Neural cell (in vitro differentiated cells): ENCODE results near the gene EVPL. TPM values are rescaled to one million over a fixed set of nuclear protein-coding genes. Genes with fewer than 3 reads are reported as not detected.

Source experiments
- H2AFZ ChIP-seq: fragments of 200-600, 300-800 bp; sonication (generic), shearing (Covaris generic); 2 replicates; pipeline ENCODE4 v1.6.0; 2014; ENCODE audit warnings: low read depth, mild to moderate bottlenecking, antibody characterized with exemption, low read length, moderate library complexity
- H3F3A ChIP-seq: fragments of 200-600 bp; shearing (Covaris generic); 2 replicates; pipeline ENCODE4 v1.6.1; 2016; ENCODE audit warnings: mild to moderate bottlenecking, moderate library complexity, mixed read lengths, antibody characterized with exemption, low read length; ENCODE audit not compliant: insufficient read depth, poor library complexity, severe bottlenecking
- H3K27ac ChIP-seq: fragments of 200-600, 300-800 bp; sonication (generic), shearing (Covaris generic); 2 replicates; pipeline ENCODE4 v1.5.1; 2014; ENCODE audit warnings: mild to moderate bottlenecking, low read length, moderate library complexity
- H3K27me3 ChIP-seq: fragments of 300-800, 200-600 bp; sonication (generic), shearing (Covaris generic); 2 replicates; pipeline ENCODE4 v1.6.0; 2014; ENCODE audit warnings: mild to moderate bottlenecking, low read depth, low read length, moderate library complexity; ENCODE audit not compliant: insufficient read depth
- H3K36me3 ChIP-seq: fragments of 300-800, 200-600 bp; sonication (generic), shearing (Covaris generic); 2 replicates; pipeline ENCODE4 v1.5.1; 2014; ENCODE audit warnings: mild to moderate bottlenecking, antibody characterized with exemption, low read length, moderate library complexity; ENCODE audit not compliant: insufficient read depth
- H3K4me2 ChIP-seq: fragments of 300-800, 200-600 bp; sonication (generic), shearing (Covaris generic); 2 replicates; pipeline ENCODE4 v1.6.0; 2014; ENCODE audit warnings: mild to moderate bottlenecking, low read length
- H3K4me3 ChIP-seq: fragments of 300-800, 200-600 bp; sonication (generic), shearing (Covaris generic); 2 replicates; pipeline ENCODE4 v1.5.1; 2014; ENCODE audit warnings: mild to moderate bottlenecking, low read length, moderate library complexity
- H3K79me2 ChIP-seq: fragments of 200-600 bp; shearing (Covaris generic); replicated peaks from 2 replicates; pipeline ENCODE4 v1.6.0; 2014; ENCODE audit warnings: mild to moderate bottlenecking, low read length, moderate library complexity; ENCODE audit not compliant: insufficient read depth
- H3K9ac ChIP-seq: fragments of 300-800, 200-600 bp; sonication (generic), shearing (Covaris generic); 2 replicates; pipeline ENCODE4 v1.6.1; 2016; ENCODE audit warnings: mild to moderate bottlenecking, low read length, mixed read lengths
- H3K9me2 ChIP-seq: fragments of 200-600 bp; shearing (Covaris generic); 2 replicates; pipeline ENCODE4 v1.6.1; 2016; ENCODE audit warnings: mild to moderate bottlenecking, low read length, mixed read lengths; ENCODE audit not compliant: insufficient read depth
- H3K9me3 ChIP-seq: fragments of 200-600, 300-800 bp; sonication (generic), shearing (Covaris generic); 2 replicates; pipeline ENCODE4 v1.6.1; 2016; ENCODE audit warnings: mild to moderate bottlenecking, mixed run types, low read length, moderate library complexity, mixed read lengths
- H4K20me1 ChIP-seq: fragments of 200-600 bp; shearing (Covaris generic); 2 replicates; pipeline ENCODE4 v1.6.1; 2016; ENCODE audit warnings: mild to moderate bottlenecking, mixed run types; ENCODE audit not compliant: insufficient read depth
- CTCF ChIP-seq: fragments of 450-650 bp; IDR thresholded peaks from 2 replicates; pipeline ENCODE4 v1.5.1; 2014; ENCODE audit warnings: antibody characterized with exemption, mild to moderate bottlenecking, moderate library complexity; ENCODE audit not compliant: poor library complexity, severe bottlenecking
- EZH2 ChIP-seq: fragments of 200-600, 300-800 bp; shearing (Covaris generic), sonication (generic); IDR thresholded peaks from 2 replicates; pipeline ENCODE4 v1.6.1; 2014; ENCODE audit warnings: antibody characterized with exemption, low read length, borderline replicate concordance, mild to moderate bottlenecking; ENCODE audit not compliant: insufficient read depth, poor library complexity, severe bottlenecking
- MXI1 ChIP-seq: fragments of 450-650 bp; conservative IDR thresholded peaks from 2 replicates; pipeline ENCODE4 v1.6.1; 2014; ENCODE audit warnings: antibody characterized with exemption, mild to moderate bottlenecking; ENCODE audit not compliant: poor library complexity, severe bottlenecking
- RAD21 ChIP-seq: fragments of 450-650 bp; conservative IDR thresholded peaks from 2 replicates; pipeline ENCODE4 v1.6.1; 2014; ENCODE audit warnings: antibody characterized with exemption, mild to moderate bottlenecking, moderate library complexity
- REST ChIP-seq: IDR thresholded peaks from 2 replicates; pipeline ENCODE4 v1.6.1; 2012; ENCODE audit warnings: borderline replicate concordance
- SMC3 ChIP-seq: fragments of 450-650 bp; conservative IDR thresholded peaks from 2 replicates; pipeline ENCODE4 v1.6.1; 2014; ENCODE audit warnings: antibody characterized with exemption, mild to moderate bottlenecking, moderate library complexity; ENCODE audit not compliant: poor library complexity
- TAF1 ChIP-seq: IDR thresholded peaks from 2 replicates; pipeline ENCODE4 v1.6.1; 2012; ENCODE audit warnings: low read depth
- polyA plus RNA-seq: library from polyadenylated mRNA; depleted of rRNA; stranded (reverse); fragments of >200 nt; gene quantifications from 2 replicates; pipeline ENCODE4 v1.2.3, GENCODE V29; 2014

The EVPL gene
- polyA plus RNA-seq, 1 donor from 2014 or later, result not detected

DNA sequence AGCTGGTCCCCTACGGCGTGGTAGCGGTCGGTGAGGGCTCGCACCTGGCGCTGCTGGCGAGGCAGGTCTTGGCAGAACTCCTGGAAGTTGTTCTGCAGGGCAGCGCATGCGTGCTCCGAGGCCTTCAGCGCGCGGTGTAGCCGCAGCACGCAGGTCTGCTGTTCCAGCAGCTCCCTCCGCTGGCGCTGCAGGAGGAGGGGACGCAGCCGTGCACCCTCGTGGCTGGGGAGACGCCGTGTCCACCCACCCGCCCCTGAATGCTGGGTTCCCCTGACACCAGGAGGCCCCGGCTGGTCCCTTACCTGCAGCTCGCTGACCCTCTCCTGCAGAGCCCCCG, 12.2 kb downstream of the EVPL start:
- H3K9me3 ChIP-seq, result no peaks in the 10 kb centered on the region
- no peaks in the 10 kb centered on the region for H3K36me3 ChIP-seq
- no peaks in the 10 kb centered on the region for H3K79me2 ChIP-seq
- H3K4me2 ChIP-seq, result no peak overlapping the region
- no peak overlapping the region for H3K9ac ChIP-seq
- no peaks in the 10 kb centered on the region for H4K20me1 ChIP-seq
- no peak overlapping the region for H3K4me3 ChIP-seq
- no peak for TF ChIP-seq RAD21
- TF ChIP-seq EZH2, result no peak
- no peak overlapping the region for H2AFZ ChIP-seq
- no peaks in the 10 kb centered on the region for H3F3A ChIP-seq
- no peaks in the 10 kb centered on the region for H3K27me3 ChIP-seq
- H3K9me2 ChIP-seq, result no peaks in the 10 kb centered on the region
- H3K27ac ChIP-seq, result no peak overlapping the region

GRCh38 chr17:76014100-76014924, 12.8 kb downstream of the EVPL start:
- Histone ChIP-seq H3K9me3 (no peaks in the 10 kb centered on the region), H4K20me1 (no peaks in the 10 kb centered on the region), H3K9ac (peak overlapping the region; percentile 12), H3K4me3 (no peak overlapping the region), H2AFZ (no peak overlapping the region), H3K27me3 (no peaks in the 10 kb centered on the region), H3F3A (no peaks in the 10 kb centered on the region), H3K36me3 (no peaks in the 10 kb centered on the region), H3K9me2 (no peaks in the 10 kb centered on the region), H3K4me2 (no peak overlapping the region), H3K79me2 (no peaks in the 10 kb centered on the region), H3K27ac (no peak overlapping the region)
- TF ChIP-seq CTCF (peak; percentile 95), REST (no peak), MXI1 (no peak), SMC3 (peak; percentile 85), RAD21 (peak; percentile 87)

DNA sequence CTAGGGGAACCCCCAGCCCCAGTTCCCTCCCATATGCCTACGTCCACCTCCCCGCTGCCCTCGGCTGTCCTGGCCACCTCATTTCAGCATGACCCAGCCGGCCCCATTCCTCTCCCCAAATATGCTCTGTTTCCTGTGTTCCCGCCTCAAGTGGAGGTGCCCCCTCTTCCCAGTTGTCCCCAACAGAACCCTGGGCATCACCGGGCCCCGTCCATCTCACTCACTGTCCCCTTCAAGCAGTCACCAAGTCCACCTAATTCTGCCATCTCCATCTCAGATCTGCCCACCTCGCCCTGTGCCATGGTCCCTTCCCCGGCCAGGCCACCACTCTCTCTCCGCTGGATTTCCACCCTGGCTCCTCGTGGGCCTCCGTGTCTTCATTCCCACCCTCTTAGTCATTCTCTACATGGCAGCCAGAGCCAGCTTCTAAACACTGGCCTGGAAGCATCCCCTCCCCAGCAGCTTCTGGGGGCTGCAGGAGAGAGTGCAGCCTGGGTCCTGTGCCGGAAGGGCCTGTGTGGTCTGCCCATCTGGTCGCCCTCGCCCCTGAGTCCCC, 13.7 kb downstream of the EVPL start:
- no peaks in the 10 kb centered on the region for H3K9me3 ChIP-seq
- no peak overlapping the region for H3K9ac ChIP-seq
- no peaks in the 10 kb centered on the region for H3K36me3 ChIP-seq
- no peak overlapping the region for H2AFZ ChIP-seq
- H3K4me3 ChIP-seq, result no peak overlapping the region
- no peak overlapping the region for H3K27ac ChIP-seq
- no peaks in the 10 kb centered on the region for H3K79me2 ChIP-seq
- H4K20me1 ChIP-seq, result no peaks in the 10 kb centered on the region
- no peaks in the 10 kb centered on the region for H3F3A ChIP-seq
- H3K27me3 ChIP-seq, result no peaks in the 10 kb centered on the region
- H3K4me2 ChIP-seq, result no peak overlapping the region
- no peaks in the 10 kb centered on the region for H3K9me2 ChIP-seq
- no peak for TF ChIP-seq RAD21
- no peak for TF ChIP-seq TAF1
